C4-2B (cell line): Measurements from ENCODE around the gene LRRC4C.
"Not testable (repeated sequence)": the region's sequence is repeated elsewhere in the genome, so short reads cannot be mapped to it uniquely, and the experiment has no call there.

ENCODE experiments used
- H3K27ac ChIP-seq: fragments of 450-650 bp; 2 replicates; pipeline ENCODE4 v1.5.1; 2017
- CTCF ChIP-seq: fragments of 450-650 bp; conservative IDR thresholded peaks from 2 replicates; pipeline ENCODE4 v1.5.1; 2017; ENCODE audit warnings: mild to moderate bottlenecking
- ZFX ChIP-seq: fragments of 450-650 bp; IDR thresholded peaks from 2 replicates; pipeline ENCODE4 v1.6.1; 2017

Gene LRRC4C

DNA sequence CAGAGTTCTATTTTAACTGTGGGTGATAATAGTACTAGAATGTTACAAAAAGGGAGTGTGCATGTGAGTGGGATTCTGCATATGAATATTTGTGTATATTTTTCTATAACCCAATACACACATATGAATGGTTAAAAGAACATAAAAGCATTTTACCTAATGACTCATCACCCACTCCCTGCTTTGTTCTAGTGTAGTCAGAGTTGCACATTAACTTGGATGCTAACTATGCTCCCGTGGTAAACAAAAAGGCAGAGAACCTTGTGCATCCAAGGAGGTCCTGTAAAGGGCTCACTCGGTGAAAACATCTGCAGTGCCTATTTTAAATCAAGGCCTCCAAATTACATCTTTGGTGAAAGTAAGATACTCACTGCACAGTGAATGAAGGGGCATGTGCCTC is 1289.4 kb downstream of the LRRC4C start:
- H3K27ac ChIP-seq = no peak overlapping the region
- TF ChIP-seq ZFX (no peak), CTCF (no peak)

DNA sequence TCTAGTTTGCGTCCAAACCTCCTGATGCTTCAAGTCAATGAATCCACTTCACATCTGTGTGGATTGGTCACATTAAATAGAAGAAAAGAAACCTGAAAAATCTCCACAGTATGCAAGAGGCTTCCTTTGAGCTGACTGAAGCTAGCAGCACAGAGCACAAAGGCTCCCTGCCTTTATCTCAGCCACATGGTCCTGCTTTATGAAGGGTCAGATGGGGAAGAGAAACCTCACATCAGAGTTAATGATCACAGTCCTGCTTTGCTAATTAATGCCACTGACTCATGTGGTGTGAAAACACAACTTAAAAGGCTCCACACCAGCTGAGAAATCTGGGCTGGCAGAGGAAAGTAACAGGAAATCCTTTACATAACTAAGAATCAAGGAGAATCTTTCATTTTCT is 1291.0 kb downstream of the LRRC4C start:
- no peak for TF ChIP-seq ZFX
- TF ChIP-seq CTCF = no peak
- H3K27ac ChIP-seq = no peak overlapping the region

- not testable (repeated sequence) for H3K27ac ChIP-seq
- peak; percentile 52 for TF ChIP-seq CTCF
Measured at GRCh38 chr11:40167805-40168204, 1291.6 kb downstream of the LRRC4C start.

- H3K27ac ChIP-seq = no peak overlapping the region
- TF ChIP-seq CTCF = no peak
- no peak for TF ChIP-seq ZFX
Measured at GRCh38 chr11:40166892-40167291, 1292.6 kb downstream of the LRRC4C start.

- H3K27ac ChIP-seq = no peak overlapping the region
- TF ChIP-seq ZFX = no peak
- no peak for TF ChIP-seq CTCF
Measured at GRCh38 chr11:40162901-40163883, 1296.3 kb downstream of the LRRC4C start.

DNA sequence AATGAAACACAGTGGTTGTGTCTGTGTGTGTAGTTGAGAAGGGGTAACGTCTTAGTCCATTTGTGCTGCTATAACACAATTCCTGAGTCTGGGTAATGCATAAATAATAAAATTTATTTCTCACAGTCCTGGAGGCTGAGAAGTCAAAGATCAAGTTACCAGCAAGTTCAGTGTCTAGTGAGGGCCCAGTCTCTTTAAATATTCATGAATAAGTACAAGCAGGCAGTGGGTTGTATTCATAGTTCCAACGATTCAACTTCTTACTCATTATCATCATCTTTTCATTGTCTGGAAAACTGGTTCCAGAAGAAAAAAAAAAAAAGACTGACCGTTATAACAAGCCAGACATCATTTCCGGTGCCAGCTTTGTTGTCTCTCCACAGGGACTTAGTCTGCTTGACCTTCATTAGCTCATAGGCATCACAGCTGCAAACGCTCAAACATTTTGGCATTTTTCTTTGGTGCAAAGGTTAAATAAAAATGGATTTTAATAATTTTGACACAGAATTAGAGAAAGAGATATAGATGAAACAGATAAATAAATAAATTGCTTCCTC is 1297.5 kb downstream of the LRRC4C start:
- no peak overlapping the region for H3K27ac ChIP-seq
- TF ChIP-seq CTCF (no peak), ZFX (no peak)

- H3K27ac ChIP-seq = no peak overlapping the region
- TF ChIP-seq ZFX = no peak
- no peak for TF ChIP-seq CTCF
Measured at GRCh38 chr11:40160418-40160817, 1299.0 kb downstream of the LRRC4C start.
